Gastroesophageal sphincter (tissue), 4 donors: ENCODE data around the gene PLCG1. TPM values are rescaled to one million over a fixed set of nuclear protein-coding genes. Genes with fewer than 3 reads are reported as not detected.

Experiments used
- ATAC-seq: fragments of 150-250 bp; one replicate; pipeline ENCODE4 v1.9.1; 2016; ENCODE audit warnings: mild to moderate bottlenecking, moderate library complexity
- H3K27ac ChIP-seq, 4 donors: fragments of 200-600 bp; sonication (generic) in 3 of 4; 1 replicate in 3 of 4; 2 replicates in 1 of 4; pipeline ENCODE4 v1.5.1; 2016 to 2019
- H3K27me3 ChIP-seq: fragments of 200-600 bp; sonication (generic); one replicate; pipeline ENCODE4 v1.5.1; 2019
- H3K36me3 ChIP-seq, 2 donors: fragments of 200-600 bp; sonication (generic); one replicate each; pipeline ENCODE4 v1.5.1; 2019; ENCODE audit warnings: control low read depth in 1 of 2
- H3K4me1 ChIP-seq, 3 donors: fragments of 200-600 bp; sonication (generic); 1 replicate in 2 of 3; 2 replicates in 1 of 3; pipeline ENCODE4 v1.5.1; 2016 to 2019; ENCODE audit warnings: control low read depth in 2 of 3
- H3K4me3 ChIP-seq, 2 donors: fragments of 200-600 bp; sonication (generic); one replicate each; pipeline ENCODE4 v1.5.1; 2019; ENCODE audit warnings: mild to moderate bottlenecking in 1 of 2, moderate library complexity in 1 of 2
- H3K9me3 ChIP-seq, 3 donors: fragments of 200-600 bp; sonication (generic); one replicate each; pipeline ENCODE4 v1.5.1; 2017 to 2019; ENCODE audit warnings: control low read depth in 2 of 3
- CTCF ChIP-seq, 4 experiments: fragments of 200-600 bp in 2 of 4; fragments of 450-650 bp in 2 of 4; sonication (generic) in 1 of 4; IDR thresholded peaks; one replicate each; pipeline ENCODE4 v1.5.1; 2017 to 2019; ENCODE audit warnings: antibody characterized with exemption in 4 of 4, mild to moderate bottlenecking in 2 of 4, moderate library complexity in 2 of 4
- EP300 ChIP-seq: sonication (generic); formaldehyde crosslinking; IDR thresholded peaks from one replicate; pipeline ENCODE4 v1.6.1; 2017; ENCODE audit warnings: antibody characterized with exemption, mild to moderate bottlenecking
- POLR2A ChIP-seq, 2 donors: fragments of 450-650 bp; IDR thresholded peaks; one replicate each; pipeline ENCODE4 v1.6.1; 2017; ENCODE audit warnings: antibody characterized with exemption in 2 of 2, mild to moderate bottlenecking in 2 of 2, moderate library complexity in 1 of 2
- POLR2AphosphoS5 ChIP-seq: sonication (generic); formaldehyde crosslinking; IDR thresholded peaks from one replicate; pipeline ENCODE4 v1.6.1; 2017; ENCODE audit warnings: antibody characterized with exemption
- WGBS, 2 donors: methylation state at CpG; one replicate each; pipeline ENCODE4 v1.1.5; 2018; ENCODE audit warnings: low coverage in 1 of 2; 5-methylcytosine and 5-hydroxymethylcytosine counted together
- total RNA-seq, 4 donors: library from RNA; depleted of rRNA; stranded (reverse); fragments of >200 nt; gene quantifications; one replicate each; pipeline ENCODE4 v1.1.0, GENCODE V29; 2016

Gene PLCG1
- total RNA-seq, 4 donors from 2014 or later, result 42.3 to 173 (median 94.7) TPM

- no peak for ATAC-seq
- H3K27ac ChIP-seq, result peak overlapping the region; percentile 29 to 90 (median 84)
- peaks cover 0 to 54% of the 10 kb centered on the region in 2 donors for H3K36me3 ChIP-seq
Measured at GRCh38 chr20:41176711-41177552, 39.6 kb downstream of the PLCG1 start.

GRCh38 chr20:41177636-41178035 lies 40.3 kb downstream of the PLCG1 start:
- Histone ChIP-seq H3K36me3 (peaks cover 0 to 54% of the 10 kb centered on the region in 2 donors), H3K4me3 (no peak overlapping the region), H3K27me3 (no peaks in the 10 kb centered on the region), H3K27ac (peak overlapping the region; percentile 29 to 90 (median 84)), H3K9me3 (no peaks in the 10 kb centered on the region), H3K4me1 (peaks cover 16 to 80% (median 59%) of the 10 kb centered on the region in 3 donors)
- 27 to 30% methylated on average over 2 of the region's 2 CpGs for WGBS, 2 donors
- peak; percentile 74 for ATAC-seq
- no peak for TF ChIP-seq CTCF (IDR thresholded peaks at IDR 0.05)
- peak; percentile 85 for TF ChIP-seq POLR2AphosphoS5

More at GRCh38 chr20:41176711-41177552, 39.6 kb downstream of the PLCG1 start:
- TF ChIP-seq POLR2AphosphoS5, result no peak
- TF ChIP-seq POLR2A (IDR thresholded peaks at IDR 0.05), result no peak
- TF ChIP-seq EP300, result no peak
- H3K27me3 ChIP-seq, result no peaks in the 10 kb centered on the region
- 78 to 100% methylated on average over 1 to 6 of the region's 8 CpGs for WGBS, 2 donors
- no peak overlapping the region for H3K4me3 ChIP-seq
- H3K4me1 ChIP-seq, result peaks cover 18 to 87% (median 66%) of the 10 kb centered on the region in 3 donors
- no peaks in the 10 kb centered on the region for H3K9me3 ChIP-seq

- no peak for ATAC-seq
- Histone ChIP-seq H3K4me1 (peaks cover 15 to 72% (median 53%) of the 10 kb centered on the region in 3 donors), H3K4me3 (no peak overlapping the region), H3K9me3 (no peaks in the 10 kb centered on the region), H3K36me3 (peaks cover 0 to 59% of the 10 kb centered on the region in 2 donors), H3K27ac (peak overlapping the region; percentile 15 to 90 (median 84)), H3K27me3 (no peaks in the 10 kb centered on the region)
- no peak for TF ChIP-seq POLR2A (IDR thresholded peaks at IDR 0.05)
- no peak for TF ChIP-seq CTCF (IDR thresholded peaks at IDR 0.05)
- TF ChIP-seq EP300, result no peak
- no peak for TF ChIP-seq POLR2AphosphoS5
- 65 to 73% methylated on average over 5 of the region's 6 CpGs for WGBS, 2 donors
Measured at GRCh38 chr20:41178495-41178894, 41.2 kb downstream of the PLCG1 start.

- no peaks in the 10 kb centered on the region for H3K9me3 ChIP-seq
- TF ChIP-seq CTCF (IDR thresholded peaks at IDR 0.05) (peak in 1 of 4 experiments; percentile 7), EP300 (no peak), POLR2AphosphoS5 (no peak), POLR2A (IDR thresholded peaks at IDR 0.05) (no peak)
- peak overlapping the region; percentile 15 to 90 (median 84) for H3K27ac ChIP-seq
- peaks cover 0 to 59% of the 10 kb centered on the region in 2 donors for H3K36me3 ChIP-seq
- WGBS, 2 donors, result 39 to 53% methylated on average over 2 of the region's 8 CpGs
- H3K27me3 ChIP-seq, result no peaks in the 10 kb centered on the region
- ATAC-seq, result no peak
- H3K4me1 ChIP-seq, result peaks cover 15 to 67% (median 49%) of the 10 kb centered on the region in 3 donors
- H3K4me3 ChIP-seq, result no peak overlapping the region
Measured at GRCh38 chr20:41178904-41179432, 41.6 kb downstream of the PLCG1 start.

- 90% methylated on average over 7 of the region's 8 CpGs; no CpG with 5 or more reads in 1 of the 2 donors for WGBS, 2 donors
- Histone ChIP-seq H3K4me1 (peaks cover 9 to 57% (median 42%) of the 10 kb centered on the region in 3 donors), H3K27me3 (no peaks in the 10 kb centered on the region), H3K36me3 (peaks cover 0 to 60% of the 10 kb centered on the region in 2 donors), H3K4me3 (no peak overlapping the region), H3K9me3 (no peaks in the 10 kb centered on the region), H3K27ac (peak overlapping the region in 3 of 4 donors; percentile 83 to 90 (median 84))
- TF ChIP-seq CTCF (IDR thresholded peaks at IDR 0.05) (no peak), POLR2A (IDR thresholded peaks at IDR 0.05) (no peak), POLR2AphosphoS5 (no peak), EP300 (no peak)
- no peak for ATAC-seq
Measured at GRCh38 chr20:41179961-41180360, 42.6 kb downstream of the PLCG1 start.
